Kidney capillary endothelial cell (primary cell): ENCODE data around the gene PARP15.
A peak's percentile ranks its signal among the peaks of the same experiment; 100 is the strongest.
"Not testable (repeated sequence)": the region's sequence is repeated elsewhere in the genome, so short reads cannot be mapped to it uniquely, and the experiment has no call there.

ENCODE experiments used
- DNase-seq: peaks from one replicate; pipeline ENCODE4 v3.0.0-alpha.2; 2018; ENCODE audit warnings: low spot score

The PARP15 gene

DNA sequence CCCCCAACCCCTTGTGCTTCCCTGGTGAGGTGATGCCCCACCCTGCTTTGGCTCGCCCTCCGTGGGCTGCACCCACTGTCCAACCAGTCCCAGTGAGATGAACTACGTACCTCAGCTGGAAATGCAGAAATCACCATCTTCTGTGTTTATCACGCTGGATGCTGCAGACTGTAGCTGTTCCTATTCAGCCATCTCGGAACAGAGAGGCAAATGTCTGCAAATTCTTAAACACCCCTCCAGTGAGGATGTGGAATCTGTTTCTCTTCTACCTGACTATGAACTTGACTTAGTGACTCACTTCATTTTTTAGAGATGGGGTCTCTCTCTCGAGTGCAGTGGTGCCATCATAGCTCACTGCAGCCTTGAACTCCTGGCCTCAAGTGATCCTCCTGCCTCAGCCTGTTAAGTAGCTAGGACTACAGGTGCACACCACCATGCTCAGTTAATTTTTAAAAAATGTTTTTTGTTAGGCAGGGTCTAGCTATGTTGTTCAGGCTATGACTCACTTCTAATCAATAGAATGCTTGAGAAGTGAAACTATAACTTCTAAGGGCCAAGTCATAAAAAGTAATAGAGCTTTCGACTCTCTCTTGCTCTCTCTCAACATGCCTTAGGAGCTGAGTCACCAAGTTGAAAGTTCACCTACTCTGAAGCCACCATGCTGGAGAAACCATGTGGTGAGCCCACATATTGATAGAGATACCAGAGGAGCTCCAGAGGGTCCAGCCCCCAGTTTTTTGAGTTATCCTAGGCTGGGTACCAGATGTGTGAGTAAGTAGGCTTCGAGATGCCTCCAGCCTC, 91.7 kb downstream of the PARP15 start:
- DNase-seq, result peak; percentile 12

- DNase-seq, result no peak
Observed at GRCh38 chr3:122671553-122671952, 94.1 kb downstream of the PARP15 start.

DNA sequence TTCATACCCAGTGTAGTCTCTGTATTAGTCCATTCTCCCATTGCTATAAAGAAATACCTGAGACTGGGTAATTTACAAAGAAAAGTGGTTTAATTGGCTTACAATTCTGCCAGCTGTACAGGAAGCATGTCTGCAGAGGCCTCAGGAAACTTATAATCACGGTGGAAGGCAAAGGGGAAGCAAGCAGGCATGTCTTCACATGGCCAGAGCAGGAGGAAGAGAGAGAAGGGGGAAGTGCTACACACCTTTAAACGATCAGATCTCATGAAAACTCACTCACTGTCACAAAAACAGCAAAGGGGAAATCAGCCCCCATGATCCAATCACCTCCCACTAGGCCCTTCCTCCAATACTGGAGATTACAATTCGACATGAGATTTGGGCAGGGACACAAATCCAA, 96.9 kb downstream of the PARP15 start:
- DNase-seq, result no peak

GRCh38 chr3:122676759-122677158, 99.3 kb downstream of the PARP15 start:
- no peak for DNase-seq

- no peak for DNase-seq
Observed at GRCh38 chr3:122677216-122677615, 99.8 kb downstream of the PARP15 start.

DNA sequence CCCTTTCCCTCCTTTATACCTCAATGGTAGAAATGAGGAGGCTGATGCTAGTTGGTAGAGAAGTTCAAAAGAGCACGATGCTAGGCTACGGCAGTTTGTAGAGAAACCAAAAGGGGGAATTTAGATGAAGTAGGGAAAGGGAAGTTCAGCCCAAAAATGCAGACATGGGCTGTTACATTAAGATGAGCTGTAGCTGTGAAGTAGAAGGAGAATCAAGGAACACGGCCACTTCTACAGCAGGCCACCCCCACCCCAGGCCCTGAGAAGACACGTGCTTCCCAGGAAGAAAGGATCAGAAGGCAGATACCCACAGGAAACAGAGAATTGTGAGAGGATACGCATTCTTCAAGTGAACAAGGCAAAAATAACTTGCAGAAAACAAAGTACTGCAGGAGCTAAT, 101.1 kb downstream of the PARP15 start:
- no peak for DNase-seq

- DNase-seq, result peak; percentile 70
Observed at GRCh38 chr3:122679085-122679881, 101.8 kb downstream of the PARP15 start.

DNA sequence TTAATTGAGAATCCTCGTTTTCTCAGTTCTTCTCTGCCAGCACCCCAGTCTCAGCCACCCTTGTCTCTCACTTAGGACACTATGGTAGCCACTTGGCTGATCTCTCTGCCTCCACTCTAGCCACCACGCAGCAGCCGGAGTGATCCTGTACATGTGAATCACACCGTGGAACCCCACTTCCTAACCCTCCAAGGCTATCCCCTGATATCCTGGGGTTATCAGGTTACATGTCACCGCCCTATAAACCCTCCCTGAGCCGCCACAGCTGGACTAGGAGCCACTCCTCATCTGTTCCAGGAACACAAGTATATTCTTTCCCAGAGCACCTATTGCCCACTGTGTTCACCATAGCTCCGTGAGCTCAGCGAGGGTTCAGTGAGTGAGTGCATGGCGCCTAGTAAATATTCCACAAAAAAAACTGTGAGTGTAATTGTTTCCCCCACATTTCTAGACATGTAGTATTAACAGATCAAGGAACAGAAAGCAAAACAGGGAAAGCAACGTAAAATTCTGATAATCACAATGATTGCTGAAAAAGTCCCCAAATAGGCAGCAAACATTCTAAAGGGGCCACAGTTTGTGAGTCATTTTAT, 102.5 kb downstream of the PARP15 start:
- DNase-seq, result peak; percentile 16

DNA sequence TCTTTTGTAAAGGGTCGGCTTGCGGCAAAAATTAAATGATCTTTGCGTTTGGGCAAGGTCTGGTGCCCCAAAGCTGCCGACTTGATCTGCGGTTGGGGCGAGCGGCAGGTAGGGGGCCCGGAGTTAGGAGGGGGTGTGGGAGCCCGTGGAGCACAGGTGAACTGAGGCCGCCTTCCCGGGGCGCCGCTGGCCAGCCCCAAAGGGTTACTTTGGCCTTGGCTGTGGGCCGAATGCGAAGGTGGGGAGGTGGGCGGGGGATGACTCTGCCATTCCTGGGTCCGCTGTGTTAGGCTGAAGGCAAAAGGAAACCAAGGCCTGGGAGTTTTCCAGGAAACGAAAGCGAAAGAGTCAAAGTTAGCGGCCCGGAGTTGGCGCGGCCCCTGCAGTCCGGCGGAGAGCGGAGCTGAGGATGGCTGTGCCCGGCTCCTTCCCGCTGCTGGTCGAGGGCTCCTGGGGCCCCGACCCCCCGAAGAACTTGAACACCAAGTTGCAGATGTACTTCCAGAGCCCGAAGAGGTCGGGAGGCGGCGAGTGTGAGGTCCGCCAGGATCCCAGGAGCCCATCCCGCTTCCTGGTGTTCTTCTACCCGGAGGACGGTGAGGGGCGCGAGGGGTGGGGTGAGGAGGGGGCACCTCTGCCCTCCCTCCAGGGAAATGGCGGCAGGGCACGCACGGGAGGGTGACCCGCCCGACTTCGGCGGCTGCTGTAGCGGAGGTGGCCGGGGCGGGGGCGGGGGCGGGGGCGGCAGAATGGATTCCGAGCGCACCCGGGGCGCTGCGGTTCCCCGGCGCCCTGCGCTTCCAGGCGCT, 103.2 kb downstream of the PARP15 start, which contains the start of gene PARP14:
Gene PARP14, plus strand, starts transcription at position 365 of the 809 bp plus-strand sequence. Its CDS starts 45 bp downstream, at position 410.
- DNase-seq, result peak; percentile 31

GRCh38 chr3:122681284-122681973, 104.0 kb downstream of the PARP15 start:
- peak; percentile 6 for DNase-seq

DNA sequence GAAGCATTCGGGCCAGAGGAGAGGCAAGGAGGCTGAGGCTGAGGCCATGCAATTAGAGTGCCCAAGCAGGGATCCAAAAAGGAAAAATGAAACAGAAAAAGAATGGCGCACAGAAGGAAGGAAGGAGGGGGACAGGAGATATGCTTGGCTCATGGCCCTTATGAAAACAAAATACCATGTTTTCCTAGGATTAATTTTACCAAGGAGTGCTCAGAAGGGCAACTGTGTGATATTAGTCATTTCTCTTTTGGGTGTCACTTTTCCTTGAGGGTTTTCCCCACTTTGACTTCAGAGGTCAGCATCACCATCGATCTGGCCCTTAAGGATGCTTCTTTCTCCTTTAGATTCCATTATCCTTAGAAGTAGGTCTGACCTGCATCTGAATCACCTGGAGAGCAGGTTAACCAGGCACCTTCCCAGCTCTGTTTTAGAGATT, 104.5 kb downstream of the PARP15 start:
- no peak for DNase-seq

DNA sequence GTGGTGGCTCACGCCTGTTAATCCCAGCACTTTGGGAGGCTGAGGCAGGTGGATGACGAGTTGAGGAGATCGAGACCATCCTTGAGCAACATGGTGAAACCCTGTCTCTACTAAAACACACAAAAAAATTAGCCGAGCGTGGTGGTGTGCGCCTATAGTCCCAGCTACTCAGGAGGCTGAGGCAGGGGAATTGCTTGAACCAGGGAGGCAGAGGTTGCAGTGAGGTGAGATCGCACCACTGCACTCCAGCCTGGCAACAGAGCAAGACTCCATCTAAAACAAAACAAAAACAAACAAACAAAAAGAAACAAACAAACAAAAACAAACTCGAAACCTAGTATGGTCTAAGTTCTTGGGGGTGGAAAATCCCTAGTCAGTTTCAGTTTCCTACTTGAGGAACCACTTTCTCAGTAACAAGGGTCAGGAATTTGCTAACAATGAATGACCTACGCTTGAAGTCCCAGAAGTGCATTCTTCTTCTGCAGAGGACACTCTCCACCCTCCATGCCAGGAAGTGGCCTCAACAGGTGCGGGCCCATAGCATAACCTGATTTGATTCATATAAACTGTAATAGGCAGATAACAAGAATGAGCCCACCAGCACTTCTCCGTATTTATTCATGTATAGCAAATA, 105.4 kb downstream of the PARP15 start:
- not testable (repeated sequence) for DNase-seq

- DNase-seq, result no peak
Observed at GRCh38 chr3:122687298-122687697, 109.8 kb downstream of the PARP15 start.
